Breast epithelium (tissue), 4 donors: Measurements from ENCODE around the gene AARS2. TPM values are rescaled to one million over a fixed set of nuclear protein-coding genes. Genes with fewer than 3 reads are reported as not detected.
"Not testable (repeated sequence)": the region's sequence is repeated elsewhere in the genome, so short reads cannot be mapped to it uniquely, and the experiment has no call there.

Source experiments
- DNase-seq, 2 donors: peaks; one replicate each; pipeline ENCODE4 v3.0.0-alpha.2; 2019; ENCODE audit warnings: low spot score in 2 of 2
- H3K27ac ChIP-seq, 2 donors: fragments of 200-600 bp; sonication (generic) in 1 of 2; one replicate each; pipeline ENCODE4 v1.5.1; 2016 to 2019; ENCODE audit warnings: mild to moderate bottlenecking in 1 of 2
- H3K27me3 ChIP-seq, 2 donors: fragments of 200-600 bp; sonication (generic) in 1 of 2; one replicate each; pipeline versions ENCODE4 v1.5.1 to v1.6.0; 2017 to 2019; ENCODE audit warnings: control low read depth in 1 of 2, mild to moderate bottlenecking in 1 of 2
- H3K36me3 ChIP-seq: fragments of 200-600 bp; one replicate; pipeline ENCODE4 v1.5.1; 2019
- H3K4me1 ChIP-seq, 2 donors: fragments of 200-600 bp; sonication (generic); one replicate each; pipeline ENCODE4 v1.5.1; 2016 to 2019; ENCODE audit warnings: control low read depth in 1 of 2
- H3K4me3 ChIP-seq, 3 donors: fragments of 200-600 bp; sonication (generic); 1 replicate in 2 of 3; 2 replicates in 1 of 3; pipeline ENCODE4 v1.5.1; 2016 to 2019; ENCODE audit warnings: mild to moderate bottlenecking in 3 of 3, moderate library complexity in 2 of 3
- H3K9me3 ChIP-seq, 2 donors: fragments of 200-600 bp; sonication (generic) in 1 of 2; one replicate each; pipeline ENCODE4 v1.5.1; 2016 to 2019; ENCODE audit warnings: control low read depth in 1 of 2
- CTCF ChIP-seq, 3 donors: fragments of 450-650 bp; IDR thresholded peaks; one replicate each; pipeline ENCODE4 v1.5.1; 2016 to 2017; ENCODE audit warnings: antibody characterized with exemption in 3 of 3, mild to moderate bottlenecking in 3 of 3, moderate library complexity in 3 of 3
- POLR2A ChIP-seq: fragments of 450-650 bp; IDR thresholded peaks from one replicate; pipeline ENCODE4 v1.6.1; 2016; ENCODE audit warnings: antibody characterized with exemption, mild to moderate bottlenecking, moderate library complexity
- POLR2AphosphoS5 ChIP-seq, 3 donors: sonication (generic); formaldehyde crosslinking; IDR thresholded peaks; one replicate each; pipeline ENCODE4 v1.6.1; 2017; ENCODE audit warnings: antibody characterized with exemption in 3 of 3
- intact Hi-C: fragments of 100-400 bp; cut with DNase I; formaldehyde crosslinking; loops from one replicate; pipeline ENCODE4 v1.15.1; 2023; ENCODE audit warnings: low total_unique reads
- total RNA-seq, 3 donors: library from RNA; depleted of rRNA; stranded (reverse); fragments of >200 nt; gene quantifications; one replicate each; pipeline ENCODE4 v1.1.0, GENCODE V29; 2016

The AARS2 gene
- total RNA-seq, 3 donors from 2014 or later = 6.9 to 16.5 (median 12.8) TPM

DNA sequence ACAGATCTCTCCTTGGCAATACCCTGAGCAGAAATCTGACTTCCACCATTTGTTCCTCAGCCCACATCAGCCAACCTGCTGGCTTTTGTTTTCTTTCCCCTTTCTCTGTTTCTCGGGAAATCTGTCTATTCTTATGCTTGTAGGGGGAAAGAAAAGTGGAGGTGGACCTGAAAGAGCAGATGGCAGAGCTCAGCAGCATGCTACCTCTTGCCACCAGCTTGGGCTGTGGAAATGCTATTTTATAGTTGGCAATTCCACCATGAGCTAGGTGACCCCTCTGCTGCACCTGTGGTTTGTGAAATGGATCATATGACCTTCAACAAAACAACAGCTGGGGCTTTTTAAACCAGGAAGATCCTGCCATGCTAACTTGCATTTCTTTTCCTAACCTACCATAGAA lies 22.5 kb upstream of the AARS2 start:
- no peaks in the 10 kb centered on the region for H3K9me3 ChIP-seq
- intact Hi-C loops = no loop called here
- TF ChIP-seq POLR2A = no peak
- H3K36me3 ChIP-seq = no peaks in the 10 kb centered on the region
- no peaks in the 10 kb centered on the region for H3K4me1 ChIP-seq
- no peak overlapping the region for H3K4me3 ChIP-seq
- H3K27me3 ChIP-seq = no peaks in the 10 kb centered on the region
- H3K27ac ChIP-seq = no peak overlapping the region
- DNase-seq = no peak

DNA sequence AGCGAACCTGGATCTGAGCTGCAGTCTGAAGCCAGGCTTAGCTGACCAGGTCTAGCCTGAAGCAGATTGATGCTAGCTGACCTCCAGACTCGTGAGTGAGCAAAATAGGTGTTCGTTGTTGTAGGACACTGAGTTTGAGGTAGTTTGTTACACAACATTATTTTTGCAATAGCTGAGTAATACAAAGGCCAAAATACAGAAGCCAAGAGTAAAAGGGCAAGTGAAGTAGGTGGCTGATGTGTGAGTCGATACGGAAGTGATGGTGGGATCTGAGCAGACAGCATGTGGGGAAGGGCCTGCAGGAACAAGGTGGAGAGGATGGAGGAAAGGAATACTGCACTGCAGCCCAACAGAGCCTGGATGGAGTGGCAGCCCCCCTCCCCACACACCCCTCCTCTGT lies 20.8 kb upstream of the AARS2 start:
- TF ChIP-seq POLR2A = no peak
- no peak for TF ChIP-seq CTCF (IDR thresholded peaks at IDR 0.05)
- no peak for TF ChIP-seq POLR2AphosphoS5 (IDR thresholded peaks at IDR 0.05)
- Histone ChIP-seq H3K9me3 (no peaks in the 10 kb centered on the region), H3K36me3 (no peaks in the 10 kb centered on the region), H3K27me3 (peaks cover 0 to 9% of the 10 kb centered on the region in 2 donors), H3K4me3 (no peak overlapping the region), H3K27ac (no peak overlapping the region), H3K4me1 (no peaks in the 10 kb centered on the region)
- intact Hi-C loops = no loop called here
- DNase-seq = no peak

- TF ChIP-seq POLR2AphosphoS5 (IDR thresholded peaks at IDR 0.05) (no peak), CTCF (IDR thresholded peaks at IDR 0.05) (no peak), POLR2A (no peak)
- Histone ChIP-seq H3K36me3 (no peaks in the 10 kb centered on the region), H3K4me3 (no peak overlapping the region), H3K4me1 (no peaks in the 10 kb centered on the region), H3K27ac (no peak overlapping the region), H3K27me3 (peaks cover 0 to 9% of the 10 kb centered on the region in 2 donors), H3K9me3 (no peaks in the 10 kb centered on the region)
- no peak for DNase-seq
- intact Hi-C loops = no loop called here
Measured at GRCh38 chr6:44333273-44333919, 20.2 kb upstream of the AARS2 start.

DNA sequence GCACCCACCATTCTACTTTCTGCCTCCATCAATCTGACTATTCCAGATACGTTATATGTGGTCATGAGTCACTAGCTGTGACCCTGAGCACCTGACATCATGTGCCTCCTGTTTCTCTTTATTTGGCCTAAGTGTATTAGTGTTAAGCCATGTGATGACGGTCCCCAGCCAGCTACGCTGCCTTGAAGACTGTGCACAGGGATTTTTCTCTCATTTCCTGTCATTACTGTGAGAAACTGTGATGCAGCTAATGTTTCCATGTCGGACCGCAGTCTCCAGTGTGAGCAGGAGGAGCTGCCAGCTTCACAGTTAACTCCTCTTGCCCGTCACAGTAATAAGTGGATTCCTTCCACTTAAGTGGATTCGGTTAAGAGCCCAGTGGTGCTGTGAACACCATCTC lies 19.4 kb upstream of the AARS2 start:
- H3K36me3 ChIP-seq = no peaks in the 10 kb centered on the region
- intact Hi-C loops = no loop called here
- no peak for DNase-seq
- no peaks in the 10 kb centered on the region for H3K4me1 ChIP-seq
- H3K4me3 ChIP-seq = no peak overlapping the region
- TF ChIP-seq POLR2AphosphoS5 (IDR thresholded peaks at IDR 0.05) = no peak
- TF ChIP-seq CTCF (IDR thresholded peaks at IDR 0.05) = no peak
- no peak for TF ChIP-seq POLR2A
- peaks cover 0 to 9% of the 10 kb centered on the region in 2 donors for H3K27me3 ChIP-seq
- peak overlapping the region in 1 of 2 donors; percentile 25 for H3K27ac ChIP-seq
- no peaks in the 10 kb centered on the region for H3K9me3 ChIP-seq

DNA sequence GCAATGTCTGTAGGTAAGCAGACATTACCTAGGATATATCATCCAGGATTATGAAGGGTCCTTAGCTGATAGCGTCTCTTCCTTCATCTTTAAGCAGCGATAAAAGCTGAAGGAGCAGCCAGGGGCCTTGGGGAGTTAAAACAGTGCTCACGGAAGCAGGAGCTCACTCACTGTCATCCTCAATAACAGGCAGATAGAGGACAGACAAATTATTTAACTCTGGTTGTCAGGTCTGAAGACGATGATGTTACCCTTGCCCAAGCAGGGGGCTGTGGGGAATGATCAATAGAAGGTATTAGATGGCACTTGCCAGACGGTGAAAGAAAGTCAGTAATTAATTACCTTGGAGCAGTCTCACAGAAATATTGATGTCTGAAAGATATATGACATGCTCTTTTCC lies 16.7 kb upstream of the AARS2 start:
- H3K27me3 ChIP-seq = peaks cover 0 to 9% of the 10 kb centered on the region in 2 donors
- DNase-seq = no peak
- H3K4me3 ChIP-seq = no peak overlapping the region
- no peak overlapping the region for H3K27ac ChIP-seq
- H3K4me1 ChIP-seq = no peaks in the 10 kb centered on the region
- no peak for TF ChIP-seq CTCF (IDR thresholded peaks at IDR 0.05)
- TF ChIP-seq POLR2A = no peak
- TF ChIP-seq POLR2AphosphoS5 (IDR thresholded peaks at IDR 0.05) = no peak
- H3K9me3 ChIP-seq = no peaks in the 10 kb centered on the region
- intact Hi-C loops = loop anchor here (10.0 kb wide), 1 partner anchor 235 kb away; no protein-coding TSS in a partner anchor
- H3K36me3 ChIP-seq = no peaks in the 10 kb centered on the region

DNA sequence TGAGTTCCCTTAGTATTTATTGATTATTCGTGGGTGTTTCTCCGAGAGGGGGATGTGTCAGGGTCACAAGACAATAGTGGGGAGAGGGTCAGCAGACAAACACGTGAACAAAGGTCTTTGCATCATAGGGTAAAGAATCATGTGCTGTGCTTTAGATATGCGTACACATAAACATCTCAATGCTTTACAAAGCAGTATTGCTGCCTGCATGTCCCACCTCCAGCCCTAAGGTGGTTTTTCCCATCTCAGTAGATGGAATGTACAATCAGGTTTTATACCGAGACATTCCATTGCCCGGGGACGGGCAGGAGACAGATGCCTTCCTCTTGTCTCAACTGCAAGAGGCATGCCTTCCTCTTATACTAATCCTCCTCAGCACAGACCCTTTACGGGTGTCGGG lies 15.1 kb upstream of the AARS2 start:
- DNase-seq, H3K27ac ChIP-seq, H3K27me3 ChIP-seq, H3K4me3 ChIP-seq, H3K9me3 ChIP-seq, H3K36me3 ChIP-seq, H3K4me1 ChIP-seq: not testable (repeated sequence)
- intact Hi-C loops = loop anchor here (10.0 kb wide), 1 partner anchor 233 kb away; no protein-coding TSS in a partner anchor
